ENCODE measurements around the gene TMA7B.

DNA sequence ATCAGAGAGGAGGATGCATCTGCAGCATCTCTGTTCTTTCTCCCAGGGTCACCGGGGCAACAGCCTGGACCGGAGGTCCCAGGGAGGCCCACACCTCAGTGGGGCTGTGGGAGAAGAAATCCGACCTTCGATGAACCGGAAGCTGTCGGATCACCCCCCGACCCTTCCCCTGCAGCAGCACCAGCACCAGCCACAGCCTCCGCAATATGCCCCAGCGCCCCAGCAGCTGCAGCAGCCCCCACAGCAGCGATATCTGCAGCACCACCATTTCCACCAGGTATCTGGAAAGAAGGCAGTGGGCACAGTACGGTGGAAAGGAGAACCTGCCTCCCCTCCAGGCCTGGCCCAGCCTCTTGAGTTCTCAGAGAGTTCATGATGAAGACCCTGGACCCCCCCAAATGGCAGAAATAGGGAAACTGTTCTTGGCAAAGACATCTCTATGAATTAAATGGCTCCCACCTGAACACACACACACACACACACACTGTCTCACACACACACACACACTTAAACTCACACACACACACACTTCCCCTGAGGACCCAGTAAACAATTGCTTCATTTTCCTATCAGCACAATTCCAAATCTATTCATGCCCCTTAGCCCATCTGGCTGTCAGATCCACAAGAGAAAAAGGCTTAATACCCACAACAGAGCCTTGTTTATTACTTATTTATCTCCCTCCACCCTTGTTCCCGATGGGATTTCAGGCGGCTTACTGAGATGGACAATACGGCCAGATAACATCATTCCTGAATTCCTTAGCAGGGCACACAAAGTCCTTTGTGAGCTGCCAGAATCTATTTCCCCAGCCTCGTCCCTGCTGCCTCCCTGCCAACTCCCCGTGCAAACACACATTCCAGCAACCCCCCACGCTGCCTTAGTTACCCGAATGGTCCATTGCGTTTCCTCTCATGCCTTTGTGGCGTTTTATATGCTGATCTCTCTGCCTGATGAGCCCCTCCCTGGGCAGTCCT, 8.1 kb downstream of the TMA7B start:
- TF ChIP-seq, protein P1, sequence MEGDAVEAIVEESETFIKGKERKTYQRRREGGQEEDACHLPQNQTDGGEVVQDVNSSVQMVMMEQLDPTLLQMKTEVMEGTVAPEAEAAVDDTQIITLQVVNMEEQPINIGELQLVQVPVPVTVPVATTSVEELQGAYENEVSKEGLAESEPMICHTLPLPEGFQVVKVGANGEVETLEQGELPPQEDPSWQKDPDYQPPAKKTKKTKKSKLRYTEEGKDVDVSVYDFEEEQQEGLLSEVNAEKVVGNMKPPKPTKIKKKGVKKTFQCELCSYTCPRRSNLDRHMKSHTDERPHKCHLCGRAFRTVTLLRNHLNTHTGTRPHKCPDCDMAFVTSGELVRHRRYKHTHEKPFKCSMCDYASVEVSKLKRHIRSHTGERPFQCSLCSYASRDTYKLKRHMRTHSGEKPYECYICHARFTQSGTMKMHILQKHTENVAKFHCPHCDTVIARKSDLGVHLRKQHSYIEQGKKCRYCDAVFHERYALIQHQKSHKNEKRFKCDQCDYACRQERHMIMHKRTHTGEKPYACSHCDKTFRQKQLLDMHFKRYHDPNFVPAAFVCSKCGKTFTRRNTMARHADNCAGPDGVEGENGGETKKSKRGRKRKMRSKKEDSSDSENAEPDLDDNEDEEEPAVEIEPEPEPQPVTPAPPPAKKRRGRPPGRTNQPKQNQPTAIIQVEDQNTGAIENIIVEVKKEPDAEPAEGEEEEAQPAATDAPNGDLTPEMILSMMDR (IDR thresholded peaks at IDR 0.05) = no peak
- TF ChIP-seq POLR2A (IDR thresholded peaks at IDR 0.05) = no peak

Measured in Peyer's patch (tissue), 4 donors.